Activated T-helper 2 cell treated with anti-CD3 and anti-CD28 coated beads, Interferon-gamma antibody, Interleukin-2, Interleukin-4, amounts not matched to agents 10 μg/mL and 5 μg/mL and 100 μg/mL, durations not matched to agents 14 hours and 24 hours and 36 hours (primary cell): ENCODE results near the gene BTBD2. TPM values are rescaled to one million over a fixed set of nuclear protein-coding genes. Genes with fewer than 3 reads are reported as not detected.
"Not testable (repeated sequence)": the region's sequence is repeated elsewhere in the genome, so short reads cannot be mapped to it uniquely, and the experiment has no call there.

Source experiments
- DNase-seq: peaks from one replicate; pipeline ENCODE4 v3.0.0; 2021; ENCODE audit warnings: low spot score
- H3K27ac Mint-ChIP-seq: one replicate; pipeline ENCODE4 v1.8.0; 2021; ENCODE audit warnings: mixed read lengths
- H3K27me3 Mint-ChIP-seq: one replicate; pipeline ENCODE4 v1.8.0; 2021; ENCODE audit warnings: low read depth, mixed read lengths
- H3K36me3 Mint-ChIP-seq: one replicate; pipeline ENCODE4 v1.8.0; 2021; ENCODE audit warnings: low read depth, mixed read lengths
- H3K4me1 Mint-ChIP-seq: one replicate; pipeline ENCODE4 v1.8.0; 2021; ENCODE audit warnings: low read depth, mixed read lengths
- H3K4me3 Mint-ChIP-seq: one replicate; pipeline ENCODE4 v1.8.0; 2021; ENCODE audit warnings: low read depth, mild to moderate bottlenecking, moderate library complexity, mixed read lengths
- H3K9me3 Mint-ChIP-seq: one replicate; pipeline ENCODE4 v1.8.0; 2021; ENCODE audit warnings: mixed read lengths
- intact Hi-C: fragments of 100-400 bp; cut with micrococcal nuclease; formaldehyde crosslinking; loops from one replicate; pipeline ENCODE4 v1.15.1; 2023
- total RNA-seq: library from RNA; stranded (reverse); gene quantifications from 2 replicates; pipeline ENCODE4 v1.2.3, GENCODE V29; 2022

The BTBD2 gene
- total RNA-seq, 1 donor from 2014 or later: 47.0 TPM

- Mint-ChIP-seq H3K27me3 (no peaks in the 10 kb centered on the region), H3K9me3 (no peaks in the 10 kb centered on the region), H3K4me3 (peak overlapping the region; percentile 75), H3K36me3 (peaks cover 36% of the 10 kb centered on the region), H3K27ac (peak overlapping the region; percentile 90), H3K4me1 (peaks cover 2% of the 10 kb centered on the region)
- intact Hi-C loops: loop anchor here (1.0 kb wide), 1 partner anchor 8 kb away; no protein-coding TSS in a partner anchor
- DNase-seq: peak; percentile 99
These were observed 26.4 kb upstream of the BTBD2 start for GRCh38 chr19:2041683-2042484.

GRCh38 chr19:2041433-2041682 is 25.8 kb upstream of the BTBD2 start:
- H3K9me3 Mint-ChIP-seq: no peaks in the 10 kb centered on the region
- no peak for DNase-seq
- peaks cover 34% of the 10 kb centered on the region for H3K36me3 Mint-ChIP-seq
- no peaks in the 10 kb centered on the region for H3K27me3 Mint-ChIP-seq
- H3K4me1 Mint-ChIP-seq: peaks cover 2% of the 10 kb centered on the region
- peak overlapping the region; percentile 90 for H3K27ac Mint-ChIP-seq
- peak overlapping the region; percentile 75 for H3K4me3 Mint-ChIP-seq
- intact Hi-C loops: no loop called here

- no peak for DNase-seq
- intact Hi-C loops: no loop called here
- peak overlapping the region; percentile 75 for H3K4me3 Mint-ChIP-seq
These were observed 25.3 kb upstream of the BTBD2 start for GRCh38 chr19:2040647-2041432.

GRCh38 chr19:2039959-2040646 is 24.6 kb upstream of the BTBD2 start:
- Mint-ChIP-seq H3K36me3 (peaks cover 34% of the 10 kb centered on the region), H3K4me3 (no peak overlapping the region), H3K4me1 (peaks cover 2% of the 10 kb centered on the region), H3K9me3 (no peaks in the 10 kb centered on the region), H3K27me3 (no peaks in the 10 kb centered on the region), H3K27ac (no peak overlapping the region)
- intact Hi-C loops: no loop called here
- DNase-seq: no peak

More at GRCh38 chr19:2040647-2041432, 25.3 kb upstream of the BTBD2 start:
- Mint-ChIP-seq H3K27ac (peak overlapping the region; percentile 90), H3K4me1 (peaks cover 2% of the 10 kb centered on the region), H3K9me3 (no peaks in the 10 kb centered on the region), H3K27me3 (no peaks in the 10 kb centered on the region), H3K36me3 (peaks cover 34% of the 10 kb centered on the region)

- Mint-ChIP-seq H3K4me3 (no peak overlapping the region), H3K36me3 (peaks cover 29% of the 10 kb centered on the region), H3K4me1 (no peaks in the 10 kb centered on the region), H3K27ac (peak overlapping the region; percentile 55), H3K27me3 (no peaks in the 10 kb centered on the region), H3K9me3 (no peaks in the 10 kb centered on the region)
- intact Hi-C loops: no loop called here
- DNase-seq: no peak
These were observed 23.8 kb upstream of the BTBD2 start for GRCh38 chr19:2039089-2039958.

GRCh38 chr19:2038284-2039088 is 23.0 kb upstream of the BTBD2 start:
- DNase-seq: no peak
- Mint-ChIP-seq H3K4me3 (no peak overlapping the region), H3K27me3 (no peaks in the 10 kb centered on the region), H3K9me3 (no peaks in the 10 kb centered on the region), H3K4me1 (no peaks in the 10 kb centered on the region), H3K36me3 (peaks cover 27% of the 10 kb centered on the region), H3K27ac (no peak overlapping the region)
- intact Hi-C loops: no loop called here

- Mint-ChIP-seq H3K27me3 (no peaks in the 10 kb centered on the region), H3K27ac (peak overlapping the region; percentile 7), H3K4me1 (peaks cover 4% of the 10 kb centered on the region), H3K9me3 (no peaks in the 10 kb centered on the region), H3K4me3 (no peak overlapping the region), H3K36me3 (peaks cover 24% of the 10 kb centered on the region)
- intact Hi-C loops: no loop called here
- DNase-seq: no peak
These were observed 22.2 kb upstream of the BTBD2 start for GRCh38 chr19:2037651-2038255.

GRCh38 chr19:2036424-2036823 is 20.9 kb upstream of the BTBD2 start:
- H3K27me3 Mint-ChIP-seq: no peaks in the 10 kb centered on the region
- H3K27ac Mint-ChIP-seq: no peak overlapping the region
- intact Hi-C loops: no loop called here
- DNase-seq: no peak
- no peaks in the 10 kb centered on the region for H3K9me3 Mint-ChIP-seq
- H3K36me3 Mint-ChIP-seq: peaks cover 22% of the 10 kb centered on the region
- H3K4me1 Mint-ChIP-seq: peaks cover 12% of the 10 kb centered on the region
- no peak overlapping the region for H3K4me3 Mint-ChIP-seq

- no peak overlapping the region for H3K27ac Mint-ChIP-seq
- intact Hi-C loops: no loop called here
- no peaks in the 10 kb centered on the region for H3K9me3 Mint-ChIP-seq
- no peak overlapping the region for H3K4me3 Mint-ChIP-seq
- no peaks in the 10 kb centered on the region for H3K27me3 Mint-ChIP-seq
- DNase-seq: no peak
- H3K4me1 Mint-ChIP-seq: peaks cover 12% of the 10 kb centered on the region
- peaks cover 17% of the 10 kb centered on the region for H3K36me3 Mint-ChIP-seq
These were observed 20.1 kb upstream of the BTBD2 start for GRCh38 chr19:2035590-2035991.

GRCh38 chr19:2034729-2035589 is 19.4 kb upstream of the BTBD2 start:
- intact Hi-C loops: no loop called here
- Mint-ChIP-seq H3K36me3 (peaks cover 12% of the 10 kb centered on the region), H3K27ac (no peak overlapping the region)

GRCh38 chr19:2034253-2034652 is 18.7 kb upstream of the BTBD2 start:
- H3K27ac Mint-ChIP-seq, intact Hi-C loops: not testable (repeated sequence)

More at GRCh38 chr19:2034729-2035589, 19.4 kb upstream of the BTBD2 start:
- peak; percentile 55 for DNase-seq
- Mint-ChIP-seq H3K4me3 (no peak overlapping the region), H3K27me3 (no peaks in the 10 kb centered on the region), H3K9me3 (no peaks in the 10 kb centered on the region), H3K4me1 (peaks cover 12% of the 10 kb centered on the region)

More at GRCh38 chr19:2034253-2034652, 18.7 kb upstream of the BTBD2 start:
- DNase-seq, H3K9me3 Mint-ChIP-seq, H3K27me3 Mint-ChIP-seq, H3K4me3 Mint-ChIP-seq, H3K36me3 Mint-ChIP-seq: not testable (repeated sequence)
- H3K4me1 Mint-ChIP-seq: peaks cover 12% of the 10 kb centered on the region
